ENCODE results near the gene RPS6KA5. TPM values are rescaled to one million over a fixed set of nuclear protein-coding genes. Genes with fewer than 3 reads are reported as not detected.

RPS6KA5 gene
- total and polyA plus RNA-seq, 9 of the 15 experiments (the other 6 are each of a cell fraction or from before 2014, with no cell fraction given): 0.88 to 7.7 (median 4.7) TPM

GRCh38 chr14:91078095-91078737 lies 17.8 kb upstream of the RPS6KA5 start (continued):
- TF ChIP-seq AFF1 (IDR thresholded peaks at IDR 0.05; ENCODE audit: low read depth in 1 of 2, partially characterized antibody in 2 of 2): no peak
- no peak for TF ChIP-seq OTX1 (CRISPR knock-in tag; IDR thresholded peaks at IDR 0.05)
- no peak for TF ChIP-seq ESRRB (CRISPR knock-in tag; IDR thresholded peaks at IDR 0.05; ENCODE audit: borderline replicate concordance)

GRCh38 chr14:91075553-91075952 lies 15.1 kb upstream of the RPS6KA5 start:
- no peak overlapping the region for H3K27ac ChIP-seq (ENCODE audit: extremely low read depth, low read depth, low read length)
- DNase-seq (ENCODE audit: extremely low read depth in 1 of 4, low spot score in 3 of 4) (no peak), ATAC-seq (no peak), FAIRE-seq (no peak)
- intact Hi-C loops (cut with micrococcal nuclease) (no loop called here), in situ Hi-C loops (cut with MboI) (no loop called here)
- H3K27me3 ChIP-seq (ENCODE audit: control insufficient read depth in 2 of 2, insufficient read depth in 2 of 2, low read length in 2 of 2): no peaks in the 10 kb centered on the region
- BruUV-seq (replicated peaks): no TSS peak
- no peak overlapping the region for H2AFZ ChIP-seq (ENCODE audit: low read depth, low read length)
- H3K4me3 ChIP-seq: no peak overlapping the region
- H4K20me1 ChIP-seq (replicated peaks; ENCODE audit: control insufficient read depth, insufficient read depth, low read length): no peaks in the 10 kb centered on the region
- H3K4me2 ChIP-seq (ENCODE audit: insufficient read depth, low read length): no peak overlapping the region
- ChIA-PET CTCF (ENCODE audit: low intra/inter-chr PET ratio) (no interaction called here), POLR2A (no interaction called here)
- H3K4me1 ChIP-seq (replicated peaks in 1 of 2; ENCODE audit: control insufficient read depth in 2 of 2, insufficient read depth in 2 of 2, low read length in 2 of 2): no peaks in the 10 kb centered on the region; a peak in 1 of 5 replicates
- H3K36me3 ChIP-seq (ENCODE audit: control insufficient read depth, insufficient read depth, low read length): no peaks in the 10 kb centered on the region
- 52% methylated on average over 4 of the region's 5 CpGs for WGBS (ENCODE audit: insufficient coverage, low coverage, missing lambda C conversion rate)
- no peak overlapping the region for H3K9ac ChIP-seq (ENCODE audit: insufficient read depth in 1 of 2, low read depth in 2 of 2, low read length in 2 of 2)
- no peaks in the 10 kb centered on the region for H3K79me2 ChIP-seq (ENCODE audit: control insufficient read depth, insufficient read depth, low read length)
- H3K9me3 ChIP-seq (replicated peaks; ENCODE audit: control insufficient read depth, insufficient read depth, low read depth, low read length): no peaks in the 10 kb centered on the region
- H3K9me1 ChIP-seq (ENCODE audit: control insufficient read depth, insufficient read depth, low read length): no peaks in the 10 kb centered on the region
- TF ChIP-seq ZNF12 (CRISPR knock-in tag; IDR thresholded peaks at IDR 0.05) (no peak), E2F4 (CRISPR knock-in tag; IDR thresholded peaks at IDR 0.05; ENCODE audit: low read depth) (no peak), ATF2 (CRISPR knock-in tag; IDR thresholded peaks at IDR 0.05) (no peak), PML (IDR thresholded peaks at IDR 0.05; ENCODE audit: low read length) (no peak), ZNF184 (CRISPR knock-in tag; IDR thresholded peaks at IDR 0.05) (no peak)
